PC-9 (cell line): ENCODE data around the gene RNF4. TPM values are rescaled to one million over a fixed set of nuclear protein-coding genes. Genes with fewer than 3 reads are reported as not detected.

Experiments
- BruUV-seq: library from RNA; stranded (reverse); fragments of 400-500 nt; replicated peaks from 2 replicates; lab custom pipeline; 2021; lab: Mats Ljungman, UMichigan
- CTCF ChIA-PET: fragments of 300-600 bp; sonication (Branson Sonifier 250); formaldehyde crosslinking; loops from one replicate; lab custom pipeline; 2022; ENCODE audit warnings: antibody characterized with exemption; lab: Charles Lee
- POLR2A ChIA-PET: fragments of 300-600 bp; sonication (Branson Sonifier 250); formaldehyde crosslinking; loops from one replicate; lab custom pipeline; 2022; ENCODE audit warnings: antibody characterized with exemption; ENCODE audit not compliant: unreplicated experiment; lab: Charles Lee
- DNase-seq, 2 experiments: peaks; one replicate each; pipeline versions ENCODE4 v3.0.0 to v3.0.0-alpha.2; 2015 to 2022; ENCODE audit warnings: mixed read lengths in 1 of 2
- H2AFZ ChIP-seq: fragments of 200-600 bp; sonication (generic); 2 replicates; pipeline ENCODE4 v1.8.1; 2017; ENCODE audit warnings: antibody characterized with exemption
- H3F3A ChIP-seq: fragments of 200-600 bp; sonication (generic); 2 replicates; pipeline ENCODE4 v1.8.1; 2017; ENCODE audit warnings: antibody characterized with exemption, mild to moderate bottlenecking, low read depth; ENCODE audit not compliant: insufficient read depth
- H3K27ac ChIP-seq: fragments of 200-600 bp; sonication (generic); 2 replicates; pipeline ENCODE4 v1.6.1; 2016; ENCODE audit warnings: mixed run types
- H3K27me3 ChIP-seq: fragments of 200-600 bp; sonication (generic); 2 replicates; pipeline ENCODE4 v1.6.1; 2016; ENCODE audit warnings: low read depth, mixed run types; ENCODE audit not compliant: insufficient read depth
- H3K36me3 ChIP-seq: fragments of 200-600 bp; sonication (generic); 2 replicates; pipeline ENCODE4 v1.6.1; 2016; ENCODE audit warnings: low read depth, mixed run types
- H3K4me1 ChIP-seq: fragments of 200-600 bp; sonication (generic); replicated peaks from 2 replicates; pipeline ENCODE4 v1.6.1; 2016; ENCODE audit warnings: mixed run types; ENCODE audit not compliant: insufficient read depth
- H3K4me2 ChIP-seq: fragments of 200-600 bp; sonication (generic); 2 replicates; pipeline ENCODE4 v1.6.1; 2017; ENCODE audit warnings: mixed run types
- H3K4me3 ChIP-seq: fragments of 200-600 bp; sonication (generic); 2 replicates; pipeline ENCODE4 v1.6.1; 2016; ENCODE audit warnings: mixed run types
- H3K79me2 ChIP-seq: fragments of 200-600 bp; sonication (generic); 2 replicates; pipeline ENCODE4 v1.6.1; 2017; ENCODE audit warnings: low read depth, mixed run types
- H3K9me2 ChIP-seq: fragments of 200-600 bp; sonication (generic); 2 replicates; pipeline ENCODE4 v1.8.1; 2017; ENCODE audit warnings: mild to moderate bottlenecking; ENCODE audit not compliant: insufficient read depth
- H3K9me3 ChIP-seq: fragments of 200-600 bp; sonication (generic); 2 replicates; pipeline ENCODE4 v1.8.1; 2016; ENCODE audit warnings: low read depth; ENCODE audit not compliant: insufficient read depth
- H4K20me1 ChIP-seq: fragments of 200-600 bp; sonication (generic); 2 replicates; pipeline ENCODE4 v1.8.1; 2017; ENCODE audit not compliant: insufficient read depth
- CTCF ChIP-seq: fragments of 200-600 bp; sonication (generic); conservative IDR thresholded peaks from 2 replicates; pipeline ENCODE4 v1.6.1; 2017; ENCODE audit warnings: mixed run types, antibody characterized with exemption, mild to moderate bottlenecking, moderate library complexity
- EZH2 ChIP-seq: fragments of 200-600 bp; sonication (generic); IDR thresholded peaks from 2 replicates; pipeline ENCODE4 v1.8.0; 2017; ENCODE audit warnings: antibody characterized with exemption, low read depth
- intact Hi-C: fragments of 100-400 bp; cut with micrococcal nuclease; formaldehyde crosslinking; loops from one replicate; pipeline ENCODE4 v1.10.0; 2022; ENCODE audit not compliant: unreplicated experiment
- total RNA-seq: library from RNA; stranded (reverse); gene quantifications from 2 replicates; pipeline ENCODE4 v1.2.3, GENCODE V29; 2021

The RNF4 gene
- total RNA-seq, 1 experiment from 2014 or later: 63.5 TPM

- no peak for DNase-seq
- intact Hi-C loops: no loop called here
- no peaks in the 10 kb centered on the region for H3K4me1 ChIP-seq
- H2AFZ ChIP-seq: no peak overlapping the region
- no peaks in the 10 kb centered on the region for H3K9me2 ChIP-seq
- H3K27me3 ChIP-seq: peaks cover 45% of the 10 kb centered on the region
- no peaks in the 10 kb centered on the region for H3K9me3 ChIP-seq
- H3K79me2 ChIP-seq: no peaks in the 10 kb centered on the region
- H3F3A ChIP-seq: no peaks in the 10 kb centered on the region
- ChIA-PET POLR2A (no interaction called here), CTCF (no interaction called here)
- no peak overlapping the region for H3K4me3 ChIP-seq
- H3K4me2 ChIP-seq: no peak overlapping the region
- H3K27ac ChIP-seq: no peak overlapping the region
- peaks cover 6% of the 10 kb centered on the region; the same call in 1 of the 2 replicates for H4K20me1 ChIP-seq
- no peak for TF ChIP-seq CTCF
- TF ChIP-seq EZH2: no peak
- no peaks in the 10 kb centered on the region for H3K36me3 ChIP-seq
- no TSS peak for BruUV-seq
Observed at GRCh38 chr4:2437475-2438215, 31.3 kb upstream of the RNF4 start.

- CTCF ChIA-PET: no interaction called here
- DNase-seq: no peak
- Histone ChIP-seq H3K9me3 (no peaks in the 10 kb centered on the region), H3K79me2 (no peaks in the 10 kb centered on the region), H2AFZ (no peak overlapping the region), H3K4me3 (no peak overlapping the region), H4K20me1 (peaks cover 6% of the 10 kb centered on the region; the same call in 1 of the 2 replicates), H3K4me1 (no peaks in the 10 kb centered on the region), H3K4me2 (no peak overlapping the region), H3F3A (no peaks in the 10 kb centered on the region), H3K9me2 (no peaks in the 10 kb centered on the region), H3K27me3 (peaks cover 33% of the 10 kb centered on the region), H3K27ac (no peak overlapping the region), H3K36me3 (no peaks in the 10 kb centered on the region)
- intact Hi-C loops: no loop called here
- TF ChIP-seq EZH2 (no peak), CTCF (no peak)
- POLR2A ChIA-PET: no interaction called here
- BruUV-seq: no TSS peak
Observed at GRCh38 chr4:2438822-2439718, 29.8 kb upstream of the RNF4 start.

GRCh38 chr4:2441393-2442174 is 27.3 kb upstream of the RNF4 start:
- Histone ChIP-seq H3K4me2 (no peak overlapping the region), H3K27me3 (peaks cover 30% of the 10 kb centered on the region), H4K20me1 (peaks cover 1% of the 10 kb centered on the region; the same call in 1 of the 2 replicates), H2AFZ (no peak overlapping the region), H3K79me2 (no peaks in the 10 kb centered on the region), H3K4me3 (no peak overlapping the region), H3K9me2 (no peaks in the 10 kb centered on the region), H3K27ac (no peak overlapping the region), H3K9me3 (no peaks in the 10 kb centered on the region), H3F3A (no peaks in the 10 kb centered on the region), H3K36me3 (no peaks in the 10 kb centered on the region), H3K4me1 (no peaks in the 10 kb centered on the region)
- peak; percentile 73 for TF ChIP-seq CTCF
- TF ChIP-seq EZH2: no peak
- intact Hi-C loops: loop anchor here (1.0 to 5.0 kb wide), 3 partner anchors 161 to 221 kb away; partner anchors contain the start of genes HAUS3 and POLN
- DNase-seq: peak; percentile 38 to 70
- CTCF ChIA-PET: interaction anchor here (0.6 to 0.7 kb wide), 3 partner anchors 17 to 1095 kb away, joined by 4 to 9 read pairs (median 9); no protein-coding TSS in a partner anchor
- BruUV-seq: no TSS peak
- POLR2A ChIA-PET: no interaction called here
